GM06990 (cell line): ENCODE results near the gene RNF4.

Experiments
- DNase-seq: peaks from one replicate; pipeline ENCODE4 v3.0.0-alpha.2; 2011; ENCODE audit not compliant: insufficient read length; ENCODE audit errors: extremely low read depth
- H3K27me3 ChIP-seq: replicated peaks from 2 replicates; pipeline ENCODE4 v1.6.0; 2011; ENCODE audit warnings: low read length; ENCODE audit not compliant: control insufficient read depth, insufficient read depth
- H3K36me3 ChIP-seq: 2 replicates; pipeline ENCODE4 v1.5.1; 2011; ENCODE audit warnings: low read length; ENCODE audit not compliant: control insufficient read depth, insufficient read depth
- H3K4me3 ChIP-seq: replicated peaks from 2 replicates; pipeline ENCODE4 v1.5.1; 2011; ENCODE audit warnings: low read depth, mild to moderate bottlenecking, control low read depth, low read length
- CTCF ChIP-seq: IDR thresholded peaks from 2 replicates; pipeline ENCODE4 v1.5.1; 2011; ENCODE audit warnings: low read length, control low read depth, mild to moderate bottlenecking, inconsistent platforms; ENCODE audit not compliant: insufficient read depth, poor library complexity, severe bottlenecking

RNF4 gene

DNA sequence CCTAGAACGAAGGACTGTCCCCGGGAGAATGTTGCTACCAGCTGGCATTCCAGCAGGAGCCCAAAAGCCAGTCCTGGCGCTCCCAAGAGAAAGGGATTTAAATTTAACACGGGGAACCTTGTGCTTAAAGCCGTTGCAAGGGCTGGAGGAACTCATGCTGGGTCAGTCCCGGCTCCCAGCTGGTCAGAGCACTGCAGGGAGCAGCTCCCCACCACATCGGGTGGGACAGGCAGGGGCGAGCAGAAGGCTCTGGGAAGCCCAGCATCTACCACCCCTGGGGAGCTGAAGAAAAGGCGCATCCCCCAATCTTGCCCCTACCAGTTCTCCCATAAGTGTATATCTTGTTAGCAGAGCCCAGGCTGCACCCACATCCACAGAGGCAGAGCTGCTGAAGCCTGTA is 34.5 kb upstream of the RNF4 start:
- H3K4me3 ChIP-seq = no peak overlapping the region
- H3K36me3 ChIP-seq = no peaks in the 10 kb centered on the region
- no peak for TF ChIP-seq CTCF
- no peak for DNase-seq
- H3K27me3 ChIP-seq = no peaks in the 10 kb centered on the region

DNA sequence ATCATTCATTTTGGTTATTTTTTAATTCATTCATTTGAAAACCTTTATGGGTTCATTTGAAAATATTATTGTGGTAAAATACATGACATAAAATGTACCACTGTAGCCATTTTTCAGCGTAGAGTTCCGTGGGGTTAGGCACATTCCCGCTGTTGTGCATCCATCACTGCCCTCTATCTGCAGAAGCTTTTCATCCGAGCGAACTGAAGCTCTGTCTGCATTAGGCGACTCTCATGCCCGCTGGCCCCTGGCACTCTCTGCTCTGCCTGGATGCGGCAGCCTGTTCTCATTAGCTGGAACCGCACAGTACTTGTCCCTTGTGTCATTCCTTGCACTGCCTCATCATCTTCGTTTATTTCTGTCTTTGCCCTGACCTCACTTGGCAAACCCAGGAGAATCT is 32.6 kb upstream of the RNF4 start:
- Histone ChIP-seq H3K36me3 (no peaks in the 10 kb centered on the region), H3K27me3 (no peaks in the 10 kb centered on the region), H3K4me3 (no peak overlapping the region)
- TF ChIP-seq CTCF = no peak
- DNase-seq = no peak

DNA sequence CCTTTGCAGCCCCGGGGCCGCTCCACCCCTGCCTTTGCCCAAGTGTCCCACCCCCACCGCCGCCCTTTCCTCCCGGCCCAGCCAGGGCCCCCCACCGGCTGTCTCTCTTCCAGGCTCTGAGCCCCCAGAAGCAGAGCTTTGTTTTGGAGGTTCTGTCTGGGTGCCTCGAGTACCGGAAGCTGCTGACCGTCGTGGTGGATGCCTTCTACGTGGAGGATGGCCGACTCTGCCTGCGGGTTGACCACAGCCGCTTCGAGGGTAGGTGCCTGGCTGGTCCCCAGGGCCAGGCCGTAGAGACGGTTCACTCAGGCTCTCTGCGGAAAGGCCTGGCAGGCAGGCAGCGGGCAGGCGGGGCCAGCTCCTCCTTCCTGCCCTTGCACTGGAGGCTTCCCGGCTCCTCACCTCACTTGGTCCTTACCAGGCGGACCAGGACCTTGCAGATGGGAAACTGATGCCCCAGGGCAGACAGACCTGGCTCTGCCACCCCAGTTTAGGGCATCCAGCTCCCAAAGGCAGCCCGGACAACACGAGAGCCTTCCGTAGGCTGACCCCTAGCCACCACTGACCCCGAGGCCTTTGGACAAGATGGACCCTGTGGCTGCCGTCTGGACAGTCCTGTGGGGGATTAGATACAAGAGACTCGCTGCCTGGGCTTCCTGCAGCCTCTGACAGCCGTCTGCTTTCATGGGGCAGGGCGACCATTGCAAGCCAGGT is 32.0 kb upstream of the RNF4 start:
- Histone ChIP-seq H3K36me3 (no peaks in the 10 kb centered on the region), H3K4me3 (no peak overlapping the region), H3K27me3 (no peaks in the 10 kb centered on the region)
- TF ChIP-seq CTCF = no peak
- DNase-seq = no peak

DNA sequence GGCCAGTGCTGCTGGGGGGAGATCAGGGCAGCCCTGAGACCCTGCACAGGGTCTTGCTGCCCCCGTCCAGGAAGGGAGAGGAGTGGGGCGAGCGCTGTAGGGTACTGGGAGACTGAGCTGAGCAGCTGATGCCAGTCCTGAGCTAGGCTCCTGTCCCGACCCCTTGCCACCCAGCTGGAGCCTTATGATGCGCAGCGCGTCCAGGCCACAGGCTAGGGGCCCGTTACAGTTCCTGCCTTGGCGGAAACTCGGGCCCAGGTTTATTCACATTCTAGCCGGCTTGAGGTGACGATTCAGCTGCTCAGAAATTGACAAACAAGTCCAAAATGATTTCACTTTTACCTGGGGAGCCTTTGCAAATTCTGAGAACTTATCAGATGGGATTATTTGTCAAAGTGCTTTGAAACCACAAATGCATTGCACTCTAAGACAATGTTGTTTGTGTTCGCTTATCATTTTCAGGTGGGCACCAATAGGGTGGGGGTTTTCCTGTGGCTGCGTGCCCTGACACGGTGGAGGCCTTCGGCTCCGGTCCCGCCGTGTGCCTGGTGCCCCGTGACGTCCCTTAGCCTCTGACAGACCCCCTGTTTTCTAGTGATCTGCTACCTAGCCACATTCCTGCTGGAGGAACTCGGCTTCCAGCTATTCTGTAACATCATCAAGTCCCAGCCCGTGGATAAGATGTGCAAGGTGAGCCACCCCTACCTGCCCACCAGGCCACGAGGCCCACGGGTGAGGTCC is 31.3 kb upstream of the RNF4 start:
- H3K27me3 ChIP-seq = no peaks in the 10 kb centered on the region
- H3K4me3 ChIP-seq = no peak overlapping the region
- no peaks in the 10 kb centered on the region for H3K36me3 ChIP-seq
- TF ChIP-seq CTCF = no peak
- no peak for DNase-seq

GRCh38 chr4:2438822-2439718 is 29.8 kb upstream of the RNF4 start:
- Histone ChIP-seq H3K27me3 (no peaks in the 10 kb centered on the region), H3K36me3 (no peaks in the 10 kb centered on the region), H3K4me3 (no peak overlapping the region)
- no peak for DNase-seq
- no peak for TF ChIP-seq CTCF
